Endothelial cell (in vitro differentiated cells): ENCODE results near the gene EXOC3L1. TPM values are rescaled to one million over a fixed set of nuclear protein-coding genes. Genes with fewer than 3 reads are reported as not detected.
A peak's percentile ranks its signal among the peaks of the same experiment; 100 is the strongest.

Experiments
- DNase-seq: peaks from one replicate; pipeline ENCODE4 v3.0.0; 2021; ENCODE audit warnings: low spot score
- H3K27ac Mint-ChIP-seq: one replicate; pipeline ENCODE4 v1.8.0; 2021; ENCODE audit warnings: mixed read lengths, inconsistent platforms; ENCODE audit not compliant: unreplicated experiment
- H3K27me3 Mint-ChIP-seq: one replicate; pipeline ENCODE4 v1.8.0; 2021; ENCODE audit warnings: mild to moderate bottlenecking, moderate library complexity, mixed read lengths, inconsistent platforms; ENCODE audit not compliant: unreplicated experiment
- H3K36me3 Mint-ChIP-seq: one replicate; pipeline ENCODE4 v1.8.0; 2021; ENCODE audit warnings: mild to moderate bottlenecking, low read depth, mixed read lengths, inconsistent platforms; ENCODE audit not compliant: unreplicated experiment
- H3K4me1 Mint-ChIP-seq: one replicate; pipeline ENCODE4 v1.8.0; 2021; ENCODE audit warnings: mild to moderate bottlenecking, mixed read lengths, inconsistent platforms; ENCODE audit not compliant: unreplicated experiment
- H3K4me3 Mint-ChIP-seq: one replicate; pipeline ENCODE4 v1.8.0; 2021; ENCODE audit warnings: mild to moderate bottlenecking, mixed read lengths, inconsistent platforms; ENCODE audit not compliant: unreplicated experiment
- H3K9me3 Mint-ChIP-seq: one replicate; pipeline ENCODE4 v1.8.0; 2021; ENCODE audit warnings: mixed read lengths, inconsistent platforms; ENCODE audit not compliant: unreplicated experiment
- total RNA-seq: library from RNA; stranded (reverse); fragmentation: NEBNext Ultra II Directional; extraction: Animal tissue kit (Norgen Biotek cat#: 25700); gene quantifications from one replicate; pipeline ENCODE4 v1.2.1, GENCODE V29; 2021; ENCODE audit not compliant: unreplicated experiment
- TF ChIP-seq, protein P1 (sequence below): fragments of 200-600 bp; sonication (generic); IDR thresholded peaks from one replicate; pipeline ENCODE4 v1.5.0; 2021; ENCODE audit warnings: antibody characterized with exemption; ENCODE audit not compliant: unreplicated experiment

Gene EXOC3L1
- total RNA-seq, 1 donor from 2014 or later, result 150 TPM

GRCh38 chr16:67162506-67163163 is 27.3 kb downstream of the EXOC3L1 start:
- Mint-ChIP-seq H3K4me1 (peaks cover 15% of the 10 kb centered on the region), H3K4me3 (no peak overlapping the region), H3K27me3 (peaks cover 31% of the 10 kb centered on the region), H3K27ac (no peak overlapping the region), H3K9me3 (no peaks in the 10 kb centered on the region), H3K36me3 (peaks cover 4% of the 10 kb centered on the region)
- DNase-seq, result no peak
- TF ChIP-seq, protein P1, sequence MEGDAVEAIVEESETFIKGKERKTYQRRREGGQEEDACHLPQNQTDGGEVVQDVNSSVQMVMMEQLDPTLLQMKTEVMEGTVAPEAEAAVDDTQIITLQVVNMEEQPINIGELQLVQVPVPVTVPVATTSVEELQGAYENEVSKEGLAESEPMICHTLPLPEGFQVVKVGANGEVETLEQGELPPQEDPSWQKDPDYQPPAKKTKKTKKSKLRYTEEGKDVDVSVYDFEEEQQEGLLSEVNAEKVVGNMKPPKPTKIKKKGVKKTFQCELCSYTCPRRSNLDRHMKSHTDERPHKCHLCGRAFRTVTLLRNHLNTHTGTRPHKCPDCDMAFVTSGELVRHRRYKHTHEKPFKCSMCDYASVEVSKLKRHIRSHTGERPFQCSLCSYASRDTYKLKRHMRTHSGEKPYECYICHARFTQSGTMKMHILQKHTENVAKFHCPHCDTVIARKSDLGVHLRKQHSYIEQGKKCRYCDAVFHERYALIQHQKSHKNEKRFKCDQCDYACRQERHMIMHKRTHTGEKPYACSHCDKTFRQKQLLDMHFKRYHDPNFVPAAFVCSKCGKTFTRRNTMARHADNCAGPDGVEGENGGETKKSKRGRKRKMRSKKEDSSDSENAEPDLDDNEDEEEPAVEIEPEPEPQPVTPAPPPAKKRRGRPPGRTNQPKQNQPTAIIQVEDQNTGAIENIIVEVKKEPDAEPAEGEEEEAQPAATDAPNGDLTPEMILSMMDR, result no peak

- no peak for DNase-seq
- TF ChIP-seq, protein P1, result no peak
- Mint-ChIP-seq H3K4me1 (peaks cover 19% of the 10 kb centered on the region), H3K4me3 (no peak overlapping the region), H3K27me3 (peaks cover 34% of the 10 kb centered on the region), H3K9me3 (no peaks in the 10 kb centered on the region), H3K27ac (no peak overlapping the region), H3K36me3 (peaks cover 4% of the 10 kb centered on the region)
These were observed 28.3 kb downstream of the EXOC3L1 start for GRCh38 chr16:67161595-67162058.

DNA sequence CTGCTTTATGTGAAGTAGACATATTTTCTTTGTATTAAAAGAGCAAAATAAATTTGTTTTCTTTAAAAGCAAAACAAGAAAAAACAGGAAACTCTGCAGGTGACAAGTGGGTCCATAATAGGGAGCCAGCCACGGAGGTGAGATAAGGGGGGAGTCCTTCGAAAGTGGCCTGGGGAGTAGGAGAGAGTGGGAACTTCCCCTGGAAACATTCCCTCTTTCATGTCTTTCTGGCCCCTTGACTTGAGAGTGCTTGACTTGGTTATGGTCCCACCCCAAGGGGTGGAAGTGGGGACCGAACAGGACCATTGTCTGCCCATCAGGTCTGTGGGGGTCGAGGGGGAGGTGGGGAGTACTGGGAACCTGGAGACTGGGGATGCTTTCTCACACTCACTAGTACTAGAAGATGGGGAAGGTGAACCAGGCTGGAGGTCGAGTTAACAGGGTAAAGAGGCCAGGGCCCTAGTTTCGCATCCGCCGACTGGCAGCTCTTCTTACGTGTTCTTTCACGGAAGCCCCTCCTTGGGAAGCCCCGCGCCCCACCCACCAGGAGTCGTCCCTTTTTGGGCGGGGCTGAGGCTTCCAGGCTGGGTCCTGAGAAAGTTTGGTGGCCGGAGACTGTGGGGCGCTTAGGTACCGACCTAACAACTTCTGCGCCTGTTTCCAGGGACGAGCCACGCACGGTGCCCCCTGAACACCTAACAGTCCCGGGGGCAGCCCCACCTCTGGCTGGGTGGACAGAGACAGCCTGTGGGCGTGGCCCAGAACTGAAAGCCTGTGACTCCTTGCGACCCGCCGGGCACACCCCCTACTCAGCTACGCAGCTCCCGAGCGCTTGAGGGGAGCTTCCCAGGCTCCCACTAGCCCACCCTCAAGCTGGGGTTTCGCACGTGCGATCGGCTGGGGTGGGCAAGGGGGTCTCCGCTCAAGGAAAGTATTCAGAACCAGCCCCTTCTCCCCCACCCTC is 31.0 kb downstream of the EXOC3L1 start:
- no peak for DNase-seq
- no peak overlapping the region for H3K27ac Mint-ChIP-seq
- peaks cover 38% of the 10 kb centered on the region for H3K27me3 Mint-ChIP-seq

DNA sequence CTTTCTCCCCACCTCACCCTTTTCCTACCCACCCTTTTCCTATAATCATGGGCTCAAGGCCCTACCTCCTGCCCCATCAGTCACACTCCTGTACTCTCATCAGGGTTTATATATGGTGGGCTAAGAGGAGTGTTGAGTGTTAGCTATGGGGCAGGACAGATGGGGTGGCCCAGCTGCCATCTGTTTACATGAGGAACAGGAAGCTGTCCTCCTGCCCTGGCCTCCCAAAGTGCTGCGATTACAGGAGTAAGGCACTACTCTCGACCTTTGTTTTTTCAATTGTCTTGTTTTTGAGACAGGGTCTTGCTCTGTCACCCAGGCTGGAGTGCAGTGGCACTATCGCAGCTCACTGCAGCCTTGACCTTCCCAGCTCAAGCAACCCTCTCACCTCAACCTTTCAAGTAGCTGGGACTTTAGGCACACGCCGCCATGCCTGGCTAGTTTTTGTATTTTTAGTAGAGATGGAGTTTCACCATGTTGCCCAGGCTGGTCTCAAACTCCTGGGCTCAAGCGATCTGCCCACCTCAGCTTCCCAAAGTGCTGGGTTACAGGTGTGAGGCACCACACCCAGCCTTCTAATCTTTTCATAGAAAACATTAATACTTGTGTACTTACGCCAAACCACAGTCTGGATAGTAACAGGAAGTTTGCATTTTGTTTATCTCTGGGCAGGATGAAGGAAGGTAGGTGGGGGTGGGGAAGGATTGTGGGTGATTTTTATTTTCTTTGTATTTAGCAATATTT is 31.9 kb downstream of the EXOC3L1 start:
- peaks cover 19% of the 10 kb centered on the region for H3K4me1 Mint-ChIP-seq
- H3K36me3 Mint-ChIP-seq, result peaks cover 4% of the 10 kb centered on the region
- H3K27ac Mint-ChIP-seq, result peak overlapping the region; percentile 36
- H3K9me3 Mint-ChIP-seq, result no peaks in the 10 kb centered on the region
- H3K4me3 Mint-ChIP-seq, result peak overlapping the region; percentile 87
- DNase-seq, result no peak
- TF ChIP-seq, protein P1, result no peak
- peaks cover 40% of the 10 kb centered on the region for H3K27me3 Mint-ChIP-seq

More for the DNA sequence above, 31.0 kb downstream of the EXOC3L1 start:
- Mint-ChIP-seq H3K4me3 (peak overlapping the region; percentile 87), H3K4me1 (peaks cover 19% of the 10 kb centered on the region), H3K36me3 (peaks cover 4% of the 10 kb centered on the region), H3K9me3 (no peaks in the 10 kb centered on the region)
- TF ChIP-seq, protein P1, result no peak
